ENCODE results near the gene SHMT2.
A peak's percentile ranks its signal among the peaks of the same experiment; 100 is the strongest.

The SHMT2 gene

DNA sequence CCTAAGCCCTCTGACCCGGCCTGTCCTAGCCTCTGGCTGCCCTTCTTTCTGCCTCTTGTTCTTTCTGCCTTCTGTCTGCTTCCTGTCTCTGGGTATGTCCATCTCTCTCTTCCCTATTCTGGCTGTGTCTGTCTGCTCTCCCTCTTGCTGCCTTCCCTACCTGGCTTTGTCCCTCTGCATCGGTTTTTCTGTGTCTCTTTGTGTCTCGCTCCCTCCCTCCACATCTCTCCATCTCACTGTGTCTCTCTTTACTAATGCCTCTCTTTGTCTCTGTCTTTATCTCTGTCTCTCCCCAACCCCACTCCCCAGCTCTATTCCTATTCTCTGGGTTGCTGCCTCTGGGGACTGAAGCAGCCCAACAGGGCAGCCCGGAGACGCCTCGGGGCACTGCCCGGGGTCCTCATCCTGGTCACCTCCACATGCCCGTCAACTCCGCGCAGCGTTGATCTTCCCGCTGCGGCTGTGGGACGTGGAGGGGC lies 10.1 kb downstream of the SHMT2 start:
- DNase-seq (ENCODE audit: low spot score) = peak; percentile 73

DNA sequence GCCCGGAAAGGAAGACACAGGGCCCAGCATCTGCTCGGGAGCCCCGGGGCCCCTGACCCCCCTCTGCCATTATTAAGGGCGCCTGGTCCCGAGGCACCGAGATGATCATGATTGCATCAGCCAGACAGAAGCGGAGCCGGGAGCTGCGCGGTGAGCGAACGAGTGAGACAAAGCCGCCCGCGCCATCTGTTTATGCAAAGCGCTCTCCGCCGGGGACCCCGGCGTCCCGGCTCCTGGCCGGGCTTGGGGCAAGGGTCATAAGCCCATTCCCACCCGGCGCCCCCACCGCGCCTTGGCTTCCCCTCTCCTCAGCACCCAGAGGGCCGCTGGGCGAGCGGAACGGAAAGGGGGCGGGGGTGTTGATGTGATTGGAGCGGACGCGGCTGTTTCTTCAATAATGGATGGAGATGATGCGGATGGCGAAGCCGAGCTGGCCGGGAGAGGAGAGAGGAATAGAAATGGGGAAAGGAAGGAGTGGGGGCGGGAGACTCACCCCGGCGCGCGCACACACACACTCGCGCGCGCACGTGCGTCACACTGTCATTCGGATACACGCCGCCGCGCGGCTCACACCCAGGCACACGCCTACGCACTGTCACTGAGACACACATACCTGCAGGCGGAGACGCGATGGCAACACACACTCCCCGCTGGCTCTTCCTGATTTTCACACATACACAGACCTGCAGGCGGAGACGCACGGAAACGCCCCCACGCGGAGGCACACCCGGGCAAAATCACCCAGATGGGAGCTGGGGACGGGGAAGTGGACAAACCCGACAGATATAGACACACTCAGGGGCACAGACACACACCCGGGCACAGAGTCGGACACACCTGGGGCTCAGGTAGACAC lies 10.8 kb downstream of the SHMT2 start:
- peak; percentile 86 for DNase-seq (ENCODE audit: low spot score)

DNA sequence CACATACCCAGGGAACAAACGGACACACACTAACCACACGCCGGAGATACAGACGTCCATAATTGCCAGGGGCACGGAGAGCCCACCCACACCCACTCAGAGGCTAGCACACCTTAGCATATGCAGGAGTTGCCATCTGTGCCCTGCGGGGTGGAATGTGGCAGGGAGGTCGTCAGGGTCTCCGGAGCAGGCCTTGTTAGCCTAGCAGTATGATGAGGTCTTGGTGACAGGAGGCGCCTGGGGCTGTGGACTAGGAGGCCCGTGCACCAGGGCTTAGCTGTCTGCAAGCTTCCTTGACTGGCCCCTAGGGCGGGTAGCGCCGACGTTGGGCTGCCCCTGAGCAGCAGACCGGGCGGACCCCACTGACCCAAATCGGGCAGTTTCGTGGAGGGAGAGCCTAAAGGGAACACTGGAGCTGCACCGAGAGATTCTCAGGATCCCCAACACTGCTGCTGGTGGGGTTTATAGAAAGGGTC lies 11.5 kb downstream of the SHMT2 start:
- peak; percentile 79 for DNase-seq (ENCODE audit: low spot score)

DNA sequence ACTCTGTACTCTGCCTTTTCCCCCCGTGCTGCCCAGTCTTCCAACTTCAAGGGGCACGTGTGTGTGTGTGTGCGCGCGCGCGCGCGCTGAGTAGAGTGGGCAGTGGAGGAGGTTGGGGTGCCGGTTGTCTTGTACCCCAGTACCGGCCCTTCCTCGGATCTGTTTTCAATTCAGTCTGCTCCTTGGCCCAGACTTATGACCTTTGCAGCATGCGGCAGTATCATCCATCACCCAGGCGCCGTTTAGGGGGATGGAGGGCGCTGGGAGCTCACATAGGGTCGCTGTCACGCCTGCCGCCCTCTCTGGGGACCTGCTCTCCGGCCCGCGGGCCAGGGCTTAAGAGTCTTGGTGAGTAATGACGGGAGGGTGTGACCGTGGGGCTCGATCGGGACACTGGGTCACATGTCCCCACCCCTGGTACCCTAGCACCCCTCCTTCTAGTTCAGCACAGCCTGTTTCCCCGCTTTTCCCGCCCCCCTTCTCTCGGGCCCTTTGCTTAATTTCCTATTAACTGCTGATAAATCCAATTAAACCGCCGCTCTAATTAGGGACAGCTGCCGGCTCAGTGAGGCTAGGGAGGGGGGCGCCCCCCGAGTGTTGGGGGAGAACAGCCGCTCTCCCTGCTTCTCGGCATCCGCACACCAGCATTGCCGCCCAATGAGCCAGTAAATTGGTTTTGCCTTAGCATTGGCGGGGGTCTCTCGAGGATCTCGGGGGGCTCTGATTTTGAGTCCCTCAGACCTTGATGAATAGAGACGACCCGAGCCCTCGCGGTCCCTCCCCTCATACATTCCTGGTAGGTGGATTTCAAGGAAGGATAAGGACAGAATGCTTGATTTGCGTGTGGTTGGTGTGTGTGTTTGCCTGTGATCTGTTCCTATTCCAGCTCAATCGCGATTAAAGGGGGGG lies 12.1 kb downstream of the SHMT2 start:
- DNase-seq (ENCODE audit: low spot score) = peak; percentile 57

DNA sequence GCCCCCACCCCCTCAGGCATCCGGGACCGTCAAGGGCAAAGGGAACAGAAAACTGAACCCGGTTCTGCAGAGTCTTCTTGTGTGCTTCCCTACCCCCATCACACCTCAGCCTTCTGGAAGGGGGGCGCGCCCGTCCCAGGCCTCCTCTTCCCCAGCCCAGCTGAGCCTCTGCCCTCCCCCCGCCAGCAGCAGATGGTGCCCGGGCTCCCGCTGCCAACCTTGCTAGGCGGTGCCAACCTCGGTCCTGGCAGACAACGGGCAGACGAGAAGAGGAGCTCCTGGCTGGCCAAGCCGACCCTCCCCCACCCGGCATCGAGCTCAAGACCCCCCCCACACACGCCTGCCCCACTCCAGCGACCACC lies 12.8 kb downstream of the SHMT2 start:
- DNase-seq (ENCODE audit: low spot score) = no peak

DNA sequence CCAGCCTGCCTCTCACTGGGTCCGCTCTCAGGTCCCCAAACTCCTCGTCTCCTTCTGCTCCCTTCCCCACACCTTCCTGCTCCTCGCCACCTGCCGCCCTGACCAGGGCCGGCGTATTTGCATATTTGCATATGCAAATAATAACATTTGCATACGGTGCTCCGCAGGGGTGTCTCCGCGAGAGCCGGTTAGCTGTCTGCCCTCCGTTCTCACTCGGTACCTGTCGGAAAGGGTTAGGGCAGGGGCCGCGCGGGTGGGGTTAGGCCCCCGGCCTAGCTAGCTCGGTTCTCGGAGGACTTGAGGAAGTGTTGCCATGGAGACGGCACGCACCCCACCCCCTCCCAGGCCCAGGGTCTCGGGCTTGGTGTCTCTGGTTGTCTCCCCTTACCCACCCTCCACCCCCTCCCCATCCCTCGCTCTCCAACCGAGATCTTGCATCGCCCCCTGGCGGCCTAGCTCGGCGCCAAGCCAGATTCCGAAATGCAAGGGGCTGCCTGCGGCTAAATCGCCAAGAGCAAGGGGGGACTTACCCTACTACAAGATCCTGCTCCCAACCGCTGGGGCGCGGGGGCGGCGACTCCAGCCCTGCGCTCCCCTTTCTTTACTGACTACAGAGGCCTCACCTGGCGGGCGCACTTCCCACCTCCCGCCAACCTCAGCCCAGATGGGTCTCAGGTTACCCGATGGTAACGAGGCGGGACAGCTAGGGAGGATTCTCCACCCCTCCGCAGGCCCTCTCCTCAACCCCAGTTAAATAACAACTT lies 13.4 kb downstream of the SHMT2 start:
- peak; percentile 90 for DNase-seq (ENCODE audit: low spot score)

DNA sequence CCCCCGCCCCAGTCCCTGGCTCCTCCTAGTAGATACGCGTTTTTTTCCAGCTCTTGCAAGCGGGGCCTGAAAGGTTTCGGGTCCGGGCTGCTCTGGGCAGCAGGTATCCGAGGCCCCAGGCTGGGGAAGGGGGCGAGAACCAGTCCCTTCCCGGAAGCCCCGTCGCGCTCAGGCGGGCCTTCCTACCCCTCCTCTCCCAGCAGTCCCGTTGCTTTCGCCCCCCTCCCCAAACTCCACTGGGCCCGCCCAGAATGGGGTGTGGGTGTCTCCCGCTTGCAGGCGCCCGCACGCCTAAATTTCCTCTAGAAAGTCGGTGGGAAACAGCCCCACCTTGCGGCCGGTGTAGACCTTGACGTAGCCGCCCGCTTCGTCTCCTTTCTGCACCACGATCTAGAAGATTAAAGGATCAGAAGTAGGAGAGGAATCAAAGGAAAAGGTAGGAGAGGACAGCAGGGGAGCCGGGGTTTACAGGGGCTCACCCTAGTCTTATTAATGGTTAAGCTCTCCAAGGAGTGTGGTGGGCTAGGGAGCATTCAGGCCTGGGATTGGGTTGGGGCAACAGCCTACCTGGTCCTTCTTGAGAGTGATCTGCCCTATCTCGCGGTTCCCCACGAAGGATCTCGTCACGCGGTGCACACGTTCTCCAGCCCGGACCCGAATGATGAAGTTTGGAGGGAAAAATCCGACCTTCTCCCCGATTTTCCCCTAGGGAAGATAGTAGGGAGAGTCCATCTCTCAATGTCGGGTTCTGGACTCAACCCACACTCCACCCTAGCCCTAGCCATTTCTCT lies 14.2 kb downstream of the SHMT2 start:
- DNase-seq (ENCODE audit: low spot score) = peak; percentile 76

DNA sequence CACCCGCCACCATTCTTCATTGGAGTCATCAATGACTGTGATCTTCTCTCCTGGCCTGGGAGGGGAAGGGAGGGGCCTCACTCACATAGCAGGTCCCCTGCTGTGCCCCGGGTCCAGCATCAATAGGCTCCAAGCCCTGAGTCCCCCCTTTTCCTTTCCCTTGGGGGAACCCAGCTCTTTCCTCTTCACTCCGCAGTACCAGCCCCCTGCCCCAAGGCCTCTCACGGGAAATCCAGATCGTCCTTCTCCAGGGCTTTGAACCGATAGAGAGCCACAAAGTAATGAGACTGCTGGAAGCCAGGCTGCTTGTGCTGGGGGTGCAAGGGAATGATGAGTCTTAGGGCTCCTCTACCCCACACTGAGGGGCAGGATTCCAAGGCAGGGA lies 14.8 kb downstream of the SHMT2 start:
- no peak for DNase-seq (ENCODE audit: low spot score)

DNA sequence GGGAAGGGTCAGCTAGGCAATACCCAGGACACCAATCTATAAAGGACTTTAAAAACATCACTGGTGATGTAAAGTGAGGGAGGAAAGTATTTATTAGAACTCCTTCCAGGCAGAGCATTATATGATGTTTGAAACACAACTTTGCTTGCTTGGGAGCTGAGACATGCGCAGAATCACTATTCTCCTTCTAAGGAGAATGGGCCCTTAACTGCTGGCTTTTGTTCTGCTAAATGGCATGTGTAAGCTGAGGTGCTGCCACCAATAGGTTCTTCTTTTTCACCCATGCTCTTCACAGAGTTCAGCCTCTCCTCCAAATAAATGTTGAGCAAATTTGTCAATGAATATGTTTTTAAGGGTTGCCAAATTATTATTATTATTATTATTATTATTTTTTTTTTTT lies 17.5 kb downstream of the SHMT2 start:
- no peak for DNase-seq (ENCODE audit: low spot score)

DNA sequence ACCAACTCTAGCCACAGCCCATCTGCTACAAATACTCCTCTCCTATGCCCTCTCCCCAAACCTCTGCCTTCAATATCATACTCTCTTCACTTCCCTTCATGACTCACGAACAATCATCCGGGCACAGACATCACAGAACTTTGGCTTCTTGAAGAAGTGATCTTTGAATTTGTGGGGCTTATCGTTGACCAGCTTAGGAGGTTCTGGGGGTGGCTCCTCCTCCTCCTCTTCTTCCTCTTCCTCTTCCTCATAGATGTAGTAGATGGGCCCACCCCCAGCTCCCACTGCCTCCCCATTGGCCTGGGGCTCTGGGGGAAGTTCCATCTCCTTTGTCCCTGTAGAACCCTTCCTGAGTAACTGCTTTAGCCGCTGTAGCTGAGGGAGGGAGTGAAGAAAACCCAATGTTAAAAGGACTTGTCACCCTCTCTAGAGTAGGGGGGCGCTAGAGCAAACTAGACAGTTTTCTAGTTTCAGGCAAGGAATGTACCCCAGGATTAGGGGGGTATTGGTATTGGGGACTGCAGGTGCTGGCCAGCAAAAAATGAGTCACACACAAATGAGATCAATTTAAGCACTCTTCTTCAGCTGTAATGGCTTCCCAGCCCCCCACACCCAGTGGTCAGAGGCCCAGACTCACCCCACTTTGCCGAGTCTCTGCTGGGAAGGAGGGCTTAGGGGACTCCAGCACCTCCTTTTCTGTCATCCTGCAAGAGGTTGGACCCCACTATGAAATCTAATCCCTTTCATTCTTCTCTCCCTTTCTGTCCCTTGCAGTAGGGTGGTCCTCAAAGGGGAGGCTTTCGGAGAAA lies 19.6 kb downstream of the SHMT2 start:
- no peak for DNase-seq (ENCODE audit: low spot score)

DNA sequence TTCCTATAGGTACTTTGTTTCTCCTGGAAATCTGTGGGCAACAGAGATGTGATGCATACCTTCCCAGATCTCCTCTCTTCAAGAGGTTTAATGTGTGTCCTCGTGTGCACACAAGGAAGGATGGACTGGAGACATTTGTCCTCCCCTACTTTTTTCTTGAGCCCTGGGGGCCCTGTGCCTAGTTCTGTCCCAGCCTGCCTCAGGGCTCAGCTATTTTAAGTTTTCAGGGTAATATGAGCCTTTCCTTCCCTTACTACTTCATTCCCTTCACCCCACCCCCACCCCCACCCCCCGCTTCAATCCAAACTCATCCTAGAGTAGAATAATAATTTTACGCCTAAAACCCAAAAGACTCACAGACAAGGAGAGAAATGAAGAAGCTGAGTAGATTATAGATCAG lies 21.0 kb downstream of the SHMT2 start:
- no peak for DNase-seq (ENCODE audit: low spot score)

DNA sequence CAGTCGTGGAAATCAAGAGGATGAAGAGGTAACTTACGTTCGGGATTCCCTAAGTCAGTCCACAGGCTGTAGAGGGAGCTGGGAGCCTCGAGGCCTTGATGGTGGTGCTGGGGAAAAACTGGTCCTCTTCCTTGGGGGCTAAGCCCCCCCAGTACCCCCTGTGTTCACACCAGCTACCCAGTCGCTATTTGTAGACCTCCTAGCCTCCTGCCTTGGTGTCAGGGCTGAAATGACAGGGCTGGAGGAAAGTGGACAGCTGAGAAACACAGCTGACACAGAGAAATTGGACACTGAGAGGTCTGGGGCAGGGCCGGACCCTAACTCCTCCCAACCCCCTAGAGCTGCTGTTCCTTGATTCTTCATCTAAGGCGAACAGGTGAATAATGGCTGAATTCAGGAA lies 21.4 kb downstream of the SHMT2 start, which contains the start of gene STAC3:
STAC3 (minus strand) TSS at position 232 of the 400 bp plus-strand sequence. CDS start 1,551 bp downstream, outside the sequence.
- DNase-seq (ENCODE audit: low spot score) = no peak

DNA sequence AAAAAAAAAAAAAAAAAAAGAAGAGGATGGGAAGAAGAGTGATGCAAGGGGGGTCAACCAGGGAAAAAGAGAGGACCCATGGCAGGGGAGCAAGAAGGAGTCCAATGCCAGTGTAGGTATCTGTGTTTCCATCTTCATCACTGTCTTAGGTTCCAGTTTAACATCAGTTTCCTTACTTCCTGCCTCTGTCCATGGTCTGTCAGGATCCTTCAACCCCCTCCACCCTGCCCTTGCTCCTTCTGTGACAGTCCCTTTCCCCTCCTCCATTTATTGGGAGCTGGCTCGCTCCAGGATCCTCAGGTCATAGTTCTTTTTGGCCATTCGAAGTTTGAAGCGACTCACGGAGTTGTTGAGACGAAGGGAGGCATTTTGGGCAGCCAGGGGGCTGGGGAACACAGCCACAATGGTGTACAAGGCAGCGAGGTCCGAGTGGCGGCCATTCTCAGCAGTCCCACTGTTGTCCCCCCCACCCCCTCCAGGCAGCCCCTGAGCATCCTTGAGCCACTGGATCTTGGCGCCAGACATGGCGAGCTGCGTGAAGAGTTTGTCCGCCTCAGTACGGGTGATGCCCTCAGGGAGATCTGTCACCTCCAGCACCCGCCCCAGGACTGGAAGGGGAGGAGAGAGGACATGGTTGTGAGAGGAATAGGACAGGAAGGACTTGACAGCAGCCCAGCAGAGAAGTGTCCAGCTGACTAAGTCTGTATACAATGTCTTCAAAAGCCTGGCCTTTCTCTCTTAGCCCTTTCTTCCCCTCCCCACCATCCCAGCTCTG lies 25.2 kb downstream of the SHMT2 start:
- DNase-seq (ENCODE audit: low spot score) = no peak

DNA sequence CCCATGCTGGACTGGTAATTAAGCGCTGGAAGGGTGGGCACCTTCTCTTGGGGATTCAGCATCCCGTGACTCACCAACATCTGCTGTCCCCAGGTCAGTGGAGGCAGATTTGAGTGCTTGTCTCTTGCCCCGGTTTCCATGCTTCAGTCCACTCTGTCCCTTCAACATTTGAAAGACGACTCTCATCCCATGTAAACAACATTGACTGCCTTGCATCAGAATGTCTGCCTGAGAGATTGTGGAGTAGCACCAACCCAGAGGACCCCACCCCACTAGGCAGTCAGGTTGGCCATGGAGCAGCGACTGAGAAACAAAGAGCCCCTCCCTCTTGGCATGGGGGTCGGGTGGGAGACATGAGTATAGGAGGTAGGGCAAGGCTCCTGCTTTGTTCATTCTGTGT lies 26.4 kb downstream of the SHMT2 start:
- no peak for DNase-seq (ENCODE audit: low spot score)

DNA sequence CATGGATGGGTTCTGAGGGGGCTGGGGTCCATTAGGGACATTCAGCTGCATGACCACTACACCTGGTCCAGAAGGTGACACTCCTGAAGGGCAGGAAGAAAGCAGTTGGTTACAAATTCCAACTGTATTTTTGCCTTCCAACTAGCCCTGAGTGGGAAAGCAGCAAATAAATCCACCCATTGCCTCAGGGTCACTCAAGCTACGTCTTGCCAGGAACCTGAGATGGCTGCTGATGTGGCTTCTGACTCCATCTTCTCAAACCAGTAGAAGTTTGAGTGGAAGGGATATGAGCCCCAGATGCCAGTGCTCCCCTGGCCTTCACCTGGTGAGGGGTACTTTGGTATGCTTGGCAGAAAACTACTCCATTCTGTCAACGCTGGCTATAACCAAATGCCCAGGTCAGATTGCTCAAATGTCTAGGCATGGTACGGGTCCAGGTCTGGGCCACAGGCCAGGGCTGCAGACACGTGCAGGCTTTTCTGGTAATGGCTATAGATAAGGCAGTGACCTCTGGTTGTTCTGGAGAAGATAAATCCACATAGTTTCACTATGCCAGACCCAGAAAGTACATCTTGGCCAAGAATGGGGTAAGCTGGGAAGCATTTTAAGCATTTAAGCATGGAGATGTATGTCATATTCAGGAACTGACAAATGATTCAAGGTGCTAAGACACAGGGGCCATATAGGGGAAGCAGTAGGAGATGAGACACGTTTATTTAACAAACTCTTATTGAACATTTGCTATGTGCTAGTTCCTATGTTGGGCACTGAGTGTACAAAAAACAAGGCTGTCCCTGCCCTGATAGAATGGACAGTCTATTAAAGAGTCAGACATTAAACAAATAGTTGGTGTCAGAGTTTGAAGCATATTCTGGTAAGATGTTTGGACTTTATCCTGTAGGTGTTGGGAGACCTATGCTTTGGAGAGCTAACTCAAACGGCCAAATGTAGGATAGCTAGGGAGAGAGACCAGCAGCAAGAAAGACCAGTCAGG lies 29.8 kb downstream of the SHMT2 start:
- no peak for DNase-seq (ENCODE audit: low spot score)

DNA sequence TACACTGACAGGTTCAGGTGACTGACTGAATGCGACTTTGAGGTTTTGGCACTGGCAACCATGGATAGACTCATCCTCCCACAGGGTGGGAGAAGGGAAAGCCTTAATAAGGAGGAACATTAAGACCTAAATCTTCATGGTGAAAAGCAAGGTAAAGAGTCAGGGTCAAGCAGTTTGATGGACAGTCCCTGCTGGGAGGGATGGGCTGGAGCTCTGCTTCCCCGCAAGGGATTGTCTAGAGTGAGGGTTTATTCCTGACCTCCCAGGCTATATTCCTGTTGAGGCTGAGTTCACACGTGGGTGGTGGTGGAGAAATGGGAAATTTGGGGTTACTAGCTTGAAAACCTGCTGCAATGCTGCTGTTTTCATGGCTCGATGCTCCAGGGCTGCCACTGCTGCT lies 30.9 kb downstream of the SHMT2 start:
- DNase-seq (ENCODE audit: low spot score) = no peak

DNA sequence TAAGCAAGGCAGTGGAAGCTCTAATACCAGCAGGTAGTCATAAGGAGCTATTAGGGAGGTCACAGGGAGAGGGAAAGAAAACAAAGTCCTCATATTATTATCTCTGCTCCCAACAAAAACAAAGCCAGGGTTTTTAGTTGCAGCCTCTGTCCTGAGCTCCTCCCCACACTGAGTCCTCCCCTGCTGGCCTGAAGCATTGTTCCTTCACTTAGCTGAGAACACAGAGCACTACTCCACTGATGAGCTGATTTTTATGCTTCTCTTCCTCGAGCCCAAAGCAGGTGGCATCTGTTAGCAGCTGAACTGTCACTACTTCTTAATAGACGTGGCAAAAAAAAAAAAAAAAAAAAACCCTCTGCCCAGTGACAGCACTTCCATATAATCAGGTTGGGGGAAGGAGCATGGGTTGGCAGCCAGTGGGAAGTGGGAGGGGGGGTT lies 31.9 kb downstream of the SHMT2 start:
- no peak for DNase-seq (ENCODE audit: low spot score)

Data from SK-N-DZ (cell line).